Stimulated activated CD8-positive, alpha-beta memory T cell treated with anti-CD3 and anti-CD28 coated beads, Interleukin-7, amount 100 ng/mL, for 48 hours (primary cell): ENCODE results near the gene ARMC6.

Source experiments
- DNase-seq, 2 donors: peaks; one replicate each; pipeline ENCODE4 v3.0.0-alpha.2; 2020; ENCODE audit warnings: low read depth in 1 of 2; ENCODE audit errors: extremely low read depth in 1 of 2

ARMC6 gene

GRCh38 chr19:19033426-19034203, at the start of gene ARMC6, which contains the start of gene SUGP2:
TSS of gene ARMC6 (plus strand) at chr19:19033603. CDS start at chr19:19034210, 607 bp downstream.
TSS of gene SUGP2 (minus strand) at chr19:19033517. CDS start at chr19:19031071, 2,446 bp downstream.
- peak; percentile 83 to 86 for DNase-seq

GRCh38 chr19:18984251-18984650, 49.2 kb upstream of the ARMC6 start:
- DNase-seq: no peak

- no peak for DNase-seq
These were observed 48.1 kb upstream of the ARMC6 start for GRCh38 chr19:18985257-18985656.

- no peak for DNase-seq
These were observed 45.9 kb upstream of the ARMC6 start for GRCh38 chr19:18987456-18987855.

GRCh38 chr19:18989316-18989715, 44.1 kb upstream of the ARMC6 start:
- no peak for DNase-seq

- DNase-seq: no peak
These were observed 43.2 kb upstream of the ARMC6 start for GRCh38 chr19:18990128-18990708.

GRCh38 chr19:18991006-18991405, 42.4 kb upstream of the ARMC6 start:
- no peak for DNase-seq

- DNase-seq: no peak
These were observed 41.9 kb upstream of the ARMC6 start for GRCh38 chr19:18991468-18991867.

GRCh38 chr19:18992696-18993095, 40.7 kb upstream of the ARMC6 start:
- DNase-seq: no peak

GRCh38 chr19:18993115-18993514, 40.3 kb upstream of the ARMC6 start:
- DNase-seq: no peak

GRCh38 chr19:18995804-18996241, 37.6 kb upstream of the ARMC6 start:
- DNase-seq: peak in 1 of 2 donors; percentile 6

GRCh38 chr19:18996351-18996750, 37.1 kb upstream of the ARMC6 start:
- DNase-seq: no peak

GRCh38 chr19:18996796-18997394, 36.5 kb upstream of the ARMC6 start:
- DNase-seq: no peak

GRCh38 chr19:18998276-18998675, 35.1 kb upstream of the ARMC6 start:
- no peak for DNase-seq

- no peak for DNase-seq
These were observed 34.2 kb upstream of the ARMC6 start for GRCh38 chr19:18999016-18999758.

- DNase-seq: no peak
These were observed 33.3 kb upstream of the ARMC6 start for GRCh38 chr19:18999896-19000620.

GRCh38 chr19:19004144-19004543, 29.3 kb upstream of the ARMC6 start:
- no peak for DNase-seq

GRCh38 chr19:19006213-19006612, 27.2 kb upstream of the ARMC6 start:
- no peak for DNase-seq

- DNase-seq: no peak
These were observed 23.5 kb upstream of the ARMC6 start for GRCh38 chr19:19009951-19010350.

- no peak for DNase-seq
These were observed 22.9 kb upstream of the ARMC6 start for GRCh38 chr19:19010551-19010950.

GRCh38 chr19:19021115-19021514, 12.3 kb upstream of the ARMC6 start:
- no peak for DNase-seq
